ENCODE results near the gene UGP2.

UGP2 gene

GRCh38 chr2:63853527-63854310 is 12.0 kb downstream of the UGP2 start:
- FAIRE-seq, result peak; percentile 56
- TF ChIP-seq CTCF (IDR thresholded peaks at IDR 0.05; ENCODE audit: insufficient read depth, missing control alignments), result no peak

GRCh38 chr2:63855418-63856302 is 14.0 kb downstream of the UGP2 start:
- FAIRE-seq (no peak), DNase-seq (ENCODE audit: insufficient read length, low spot score) (no peak)
- TF ChIP-seq CTCF (IDR thresholded peaks at IDR 0.05; ENCODE audit: insufficient read depth, missing control alignments), result no peak

More at GRCh38 chr2:63853527-63854310, 12.0 kb downstream of the UGP2 start:
- DNase-seq (ENCODE audit: insufficient read length, low spot score), result no peak

- no peak for FAIRE-seq
- no peak for DNase-seq (ENCODE audit: insufficient read length, low spot score)
- no peak for TF ChIP-seq CTCF (IDR thresholded peaks at IDR 0.05; ENCODE audit: insufficient read depth, missing control alignments)
Observed at GRCh38 chr2:63856303-63856603, 14.6 kb downstream of the UGP2 start.

GRCh38 chr2:63858291-63858690 is 16.6 kb downstream of the UGP2 start:
- FAIRE-seq (no peak), DNase-seq (ENCODE audit: insufficient read length, low spot score) (no peak)
- no peak for TF ChIP-seq CTCF (IDR thresholded peaks at IDR 0.05; ENCODE audit: insufficient read depth, missing control alignments)

- peak; percentile 29 for FAIRE-seq
- no peak for DNase-seq (ENCODE audit: insufficient read length, low spot score)
- TF ChIP-seq CTCF (IDR thresholded peaks at IDR 0.05; ENCODE audit: insufficient read depth, missing control alignments), result peak; percentile 51
Observed at GRCh38 chr2:63861220-63861822, 19.6 kb downstream of the UGP2 start.

- no peak for FAIRE-seq
- no peak for DNase-seq (ENCODE audit: insufficient read length, low spot score)
- no peak for TF ChIP-seq CTCF (IDR thresholded peaks at IDR 0.05; ENCODE audit: insufficient read depth, missing control alignments)
Observed at GRCh38 chr2:63862806-63863205, 21.1 kb downstream of the UGP2 start.
